ENCODE measurements around the gene RNU5B-1.
A peak's percentile ranks its signal among the peaks of the same experiment; 100 is the strongest.

RNU5B-1 gene

GRCh38 chr15:65329288-65329983 is 25.0 kb downstream of the RNU5B-1 start:
- DNase-seq: no peak

GRCh38 chr15:65329984-65330735 is 25.7 kb downstream of the RNU5B-1 start:
- DNase-seq: no peak

- no peak for DNase-seq
These were observed 26.6 kb downstream of the RNU5B-1 start for GRCh38 chr15:65330934-65331645.

GRCh38 chr15:65331811-65332210 is 27.3 kb downstream of the RNU5B-1 start:
- no peak for DNase-seq

GRCh38 chr15:65332391-65333147 is 28.1 kb downstream of the RNU5B-1 start:
- DNase-seq: peak; percentile 33

GRCh38 chr15:65333148-65333820 is 28.8 kb downstream of the RNU5B-1 start:
- peak; percentile 43 for DNase-seq

GRCh38 chr15:65333856-65334255 is 29.4 kb downstream of the RNU5B-1 start:
- peak; percentile 64 for DNase-seq

- DNase-seq: peak; percentile 68
These were observed 30.2 kb downstream of the RNU5B-1 start for GRCh38 chr15:65334586-65335231.

GRCh38 chr15:65335278-65336055 is 31.0 kb downstream of the RNU5B-1 start:
- DNase-seq: no peak

GRCh38 chr15:65336493-65337435 is 32.3 kb downstream of the RNU5B-1 start:
- DNase-seq: peak; percentile 91

GRCh38 chr15:65337436-65338070 is 33.1 kb downstream of the RNU5B-1 start:
- peak; percentile 98 for DNase-seq

- peak; percentile 92 for DNase-seq
These were observed 33.9 kb downstream of the RNU5B-1 start for GRCh38 chr15:65338366-65338765.

GRCh38 chr15:65338823-65339222 is 34.3 kb downstream of the RNU5B-1 start:
- no peak for DNase-seq

GRCh38 chr15:65339416-65339815 is 34.9 kb downstream of the RNU5B-1 start:
- DNase-seq: no peak

- peak; percentile 27 for DNase-seq
These were observed 35.4 kb downstream of the RNU5B-1 start for GRCh38 chr15:65339920-65340319.

GRCh38 chr15:65342493-65342892 is 38.0 kb downstream of the RNU5B-1 start:
- no peak for DNase-seq

GRCh38 chr15:65343374-65343981 is 39.0 kb downstream of the RNU5B-1 start:
- DNase-seq: no peak

GRCh38 chr15:65344214-65344913 is 39.9 kb downstream of the RNU5B-1 start:
- peak; percentile 39 for DNase-seq

Measured in NCI-H69 (cell line).